ENCODE measurements around the gene MED29.
A peak's percentile ranks its signal among the peaks of the same experiment; 100 is the strongest.

Gene MED29

DNA sequence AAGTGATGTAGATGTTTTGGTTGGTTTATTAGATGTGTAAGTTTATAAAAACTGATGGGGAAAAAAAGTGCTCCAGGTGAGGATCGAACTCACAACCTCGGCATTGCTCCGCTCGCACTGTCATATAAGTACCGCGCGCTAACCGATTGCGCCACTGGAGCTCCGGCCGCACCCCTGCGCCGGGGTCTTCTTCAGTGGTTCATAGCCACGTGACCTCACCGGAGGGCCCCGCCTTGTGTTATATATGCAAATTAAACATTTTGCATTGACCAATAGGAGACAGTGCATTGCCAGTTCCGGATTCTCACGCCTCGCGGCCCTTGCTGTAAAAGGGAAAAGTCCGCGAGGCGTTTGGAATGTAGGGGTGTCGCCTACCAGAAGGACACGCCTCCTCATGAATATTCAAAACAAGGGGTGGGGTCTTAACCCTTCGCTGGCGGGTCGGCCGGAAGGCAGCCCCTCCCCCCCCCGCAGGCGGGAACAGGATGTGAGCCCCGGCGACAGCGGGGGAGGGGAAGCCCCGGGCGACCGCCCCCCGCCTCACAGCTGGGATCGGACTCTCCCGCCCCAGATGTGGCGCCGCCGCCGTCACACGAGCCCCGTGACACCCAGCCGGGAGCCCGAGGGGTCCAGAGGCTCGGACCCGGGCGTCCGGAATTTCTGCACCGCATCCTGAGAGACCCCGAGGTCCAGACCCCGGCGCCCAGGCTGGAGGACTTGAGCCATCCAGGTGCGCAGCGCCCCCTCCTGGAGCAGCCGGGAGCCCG is 21.1 kb downstream of the MED29 start, which contains the start of gene PLEKHG2:
Gene PLEKHG2 (plus strand): TSS at position 570 of the 767 bp plus-strand sequence. CDS start 1,418 bp downstream, outside the sequence.
- DNase-seq, result peak; percentile 97

GRCh38 chr19:39412867-39413271 is 21.7 kb downstream of the MED29 start:
- no peak for DNase-seq

DNA sequence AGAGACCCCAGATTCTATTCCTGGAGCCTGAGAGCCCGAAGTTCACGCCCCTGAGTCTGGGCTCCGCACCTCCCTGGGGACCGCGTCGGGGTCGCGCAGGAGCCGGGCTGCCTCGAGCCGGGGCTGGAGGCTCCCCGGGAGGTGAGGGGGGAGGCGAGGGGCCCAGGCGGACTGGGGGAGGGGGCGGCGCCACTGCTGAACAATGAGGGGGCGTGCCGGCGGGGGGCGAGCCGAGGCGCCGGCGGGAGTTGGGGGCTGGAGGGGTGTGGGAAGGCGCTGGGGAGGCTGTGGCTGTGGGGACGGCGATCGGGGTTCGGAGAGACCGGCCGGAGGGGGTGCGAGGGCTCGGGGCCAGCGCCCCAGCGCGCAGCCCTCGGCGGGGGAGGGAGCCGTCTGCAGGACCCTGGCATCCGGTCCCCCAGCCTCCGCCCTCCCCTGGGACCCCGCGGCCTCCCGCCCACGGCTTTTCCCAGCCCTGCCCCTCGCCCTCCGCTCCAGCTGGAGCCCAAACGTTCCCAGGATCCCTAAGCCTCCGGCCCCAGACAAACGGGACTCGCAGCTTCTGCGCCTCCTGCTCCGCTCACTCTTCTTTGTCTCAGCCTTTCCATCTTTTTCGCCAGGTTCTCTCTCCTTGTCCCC is 22.2 kb downstream of the MED29 start:
- no peak for DNase-seq

- DNase-seq, result no peak
Measured at GRCh38 chr19:39413911-39414608, 22.9 kb downstream of the MED29 start.

DNA sequence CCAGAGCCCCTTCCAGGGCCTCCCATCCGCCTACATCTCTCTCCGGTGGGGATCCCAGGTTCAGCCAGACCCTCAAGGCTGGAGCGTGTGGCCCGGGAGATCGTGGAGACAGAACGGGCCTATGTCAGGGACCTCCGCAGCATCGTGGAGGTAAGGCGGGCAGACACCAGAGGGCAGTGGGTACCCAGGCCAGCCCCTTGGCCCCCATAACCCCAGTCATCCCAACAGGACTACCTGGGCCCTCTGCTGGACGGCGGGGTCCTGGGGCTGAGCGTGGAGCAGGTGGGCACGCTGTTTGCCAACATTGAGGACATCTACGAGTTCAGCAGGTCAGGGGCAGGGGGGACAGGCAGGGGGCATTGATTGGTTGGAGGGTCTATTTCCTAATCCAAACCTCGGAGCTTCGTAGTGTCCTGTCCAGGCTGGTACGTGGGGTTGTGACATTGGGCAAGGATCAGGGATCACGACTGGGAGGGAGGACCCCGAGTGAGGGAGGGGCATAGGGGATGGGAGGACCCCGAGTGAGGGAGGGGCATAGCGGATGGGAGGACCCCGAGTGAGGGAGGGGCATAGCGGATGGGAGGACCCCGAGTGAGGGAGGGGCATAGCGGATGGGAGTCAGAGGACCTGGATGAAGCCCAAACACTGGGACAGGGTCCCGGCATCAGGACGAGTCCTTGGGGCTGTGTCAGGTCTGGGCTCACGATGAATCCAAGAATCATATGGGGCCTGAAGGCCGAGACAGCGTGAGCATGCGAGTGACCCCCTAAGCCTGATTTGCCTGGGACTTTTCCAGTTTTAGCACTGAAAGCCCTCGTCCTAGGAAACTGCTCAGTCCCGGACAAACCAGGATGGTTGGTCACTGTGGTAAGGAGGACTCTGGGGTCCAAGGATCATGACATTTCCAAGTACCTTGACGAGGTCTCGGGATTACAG is 24.2 kb downstream of the MED29 start:
- no peak for DNase-seq

DNA sequence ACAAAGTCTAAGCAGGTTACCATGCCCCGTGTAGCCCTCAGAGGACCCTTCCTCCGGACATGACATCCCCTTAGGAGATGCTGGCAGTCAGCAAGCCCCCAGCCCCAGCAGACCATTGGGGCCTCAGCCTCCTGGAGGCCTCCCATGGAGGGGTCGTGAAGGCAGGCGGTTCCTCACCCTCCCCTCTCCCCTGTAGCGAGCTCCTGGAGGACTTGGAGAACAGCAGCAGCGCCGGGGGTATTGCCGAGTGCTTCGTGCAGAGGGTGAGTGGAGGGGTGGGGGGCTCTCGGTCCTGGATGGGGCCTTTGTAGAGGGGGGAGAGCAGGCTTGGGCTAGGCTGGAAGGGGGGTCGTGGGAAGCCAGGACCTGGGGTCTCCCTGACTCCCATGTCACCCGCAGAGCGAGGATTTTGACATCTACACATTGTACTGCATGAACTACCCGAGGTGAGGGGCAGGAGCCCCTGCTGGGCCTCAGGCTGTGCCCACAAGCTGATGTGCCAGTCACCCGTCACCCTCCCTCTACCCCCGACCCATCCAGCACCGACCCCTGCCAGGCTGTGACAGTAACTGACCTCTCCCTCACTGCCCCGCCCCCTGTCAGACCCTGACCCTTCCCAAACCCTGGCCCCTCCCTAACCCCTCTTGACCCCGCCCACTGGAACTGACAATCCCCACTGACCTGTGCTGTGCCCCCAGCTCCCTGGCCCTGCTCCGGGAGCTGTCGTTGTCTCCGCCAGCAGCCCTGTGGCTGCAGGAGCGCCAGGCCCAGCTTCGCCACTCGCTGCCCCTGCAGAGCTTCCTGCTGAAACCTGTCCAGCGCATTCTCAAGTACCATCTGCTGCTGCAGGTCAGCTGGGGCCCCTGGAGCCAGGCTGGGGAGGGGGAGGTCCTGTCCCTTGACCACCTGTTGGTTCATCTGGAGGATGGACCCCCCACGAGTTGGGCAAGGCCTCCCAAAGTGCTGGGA is 25.3 kb downstream of the MED29 start:
- DNase-seq, result no peak

- DNase-seq, result no peak
Measured at GRCh38 chr19:39417463-39418181, 26.4 kb downstream of the MED29 start.

- DNase-seq, result no peak
Measured at GRCh38 chr19:39419003-39419402, 27.8 kb downstream of the MED29 start.

DNA sequence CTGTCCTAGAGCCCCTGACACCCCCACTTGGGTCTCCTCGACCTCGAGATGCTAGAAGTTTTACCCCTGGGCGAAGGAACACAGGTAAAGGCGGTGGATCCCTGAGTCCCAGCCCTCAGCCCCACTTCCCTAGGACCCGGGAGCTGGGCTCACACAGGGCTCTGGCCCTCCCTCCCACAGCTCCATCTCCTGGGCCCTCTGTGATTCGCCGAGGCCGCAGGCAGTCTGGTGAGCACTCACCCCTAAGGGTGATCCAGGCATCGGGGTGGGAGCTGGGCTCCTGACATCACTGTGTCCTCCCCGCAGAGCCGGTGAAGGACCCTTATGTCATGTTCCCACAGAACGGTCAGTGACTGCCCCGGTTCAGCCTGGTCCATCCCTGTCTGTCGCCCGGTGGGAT is 29.6 kb downstream of the MED29 start:
- DNase-seq, result no peak

DNA sequence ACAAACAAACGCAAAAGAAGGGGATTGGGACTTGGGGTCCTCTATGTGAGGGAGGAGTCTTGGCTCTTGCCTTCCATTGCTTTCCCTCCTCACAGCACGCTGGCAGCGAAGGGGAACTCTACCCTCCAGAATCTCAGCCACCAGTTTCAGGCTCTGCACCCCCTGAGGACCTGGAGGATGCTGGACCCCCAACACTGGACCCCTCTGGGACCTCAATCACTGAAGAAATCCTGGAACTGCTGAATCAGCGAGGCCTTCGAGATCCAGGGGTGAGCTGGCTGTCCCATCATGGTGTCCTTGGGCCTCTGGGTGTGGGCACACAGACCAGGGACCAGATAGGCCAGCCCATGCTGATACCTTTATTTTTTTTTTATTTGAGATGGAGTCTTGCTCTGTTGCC is 30.8 kb downstream of the MED29 start:
- DNase-seq, result no peak

DNA sequence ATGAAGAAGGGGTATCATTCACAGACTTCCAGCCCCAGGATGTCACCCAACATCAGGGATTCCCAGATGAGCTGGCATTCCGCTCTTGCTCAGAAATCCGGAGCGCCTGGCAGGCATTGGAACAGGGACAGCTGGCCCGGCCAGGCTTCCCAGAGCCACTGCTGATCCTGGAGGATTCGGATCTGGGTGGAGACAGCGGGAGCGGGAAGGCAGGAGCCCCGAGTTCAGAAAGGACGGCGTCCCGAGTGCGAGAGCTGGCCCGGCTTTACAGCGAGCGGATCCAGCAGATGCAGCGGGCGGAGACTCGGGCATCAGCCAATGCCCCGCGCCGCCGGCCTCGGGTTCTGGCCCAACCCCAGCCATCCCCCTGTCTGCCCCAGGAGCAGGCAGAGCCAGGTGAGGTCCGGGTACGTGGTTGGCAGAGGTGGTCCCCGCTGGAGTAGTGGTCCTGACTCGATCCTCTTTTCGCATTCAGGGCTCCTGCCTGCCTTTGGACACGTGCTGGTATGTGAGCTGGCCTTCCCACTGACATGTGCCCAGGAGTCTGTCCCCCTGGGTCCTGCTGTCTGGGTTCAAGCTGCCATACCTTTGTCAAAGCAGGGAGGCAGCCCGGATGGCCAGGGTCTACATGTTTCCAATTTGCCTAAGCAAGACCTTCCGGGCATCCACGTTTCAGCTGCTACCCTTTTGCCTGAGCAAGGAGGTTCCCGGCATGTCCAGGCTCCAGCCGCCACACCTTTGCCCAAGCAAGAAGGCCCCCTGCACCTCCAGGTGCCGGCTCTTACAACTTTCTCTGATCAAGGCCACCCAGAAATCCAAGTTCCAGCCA is 32.3 kb downstream of the MED29 start:
- DNase-seq, result no peak

DNA sequence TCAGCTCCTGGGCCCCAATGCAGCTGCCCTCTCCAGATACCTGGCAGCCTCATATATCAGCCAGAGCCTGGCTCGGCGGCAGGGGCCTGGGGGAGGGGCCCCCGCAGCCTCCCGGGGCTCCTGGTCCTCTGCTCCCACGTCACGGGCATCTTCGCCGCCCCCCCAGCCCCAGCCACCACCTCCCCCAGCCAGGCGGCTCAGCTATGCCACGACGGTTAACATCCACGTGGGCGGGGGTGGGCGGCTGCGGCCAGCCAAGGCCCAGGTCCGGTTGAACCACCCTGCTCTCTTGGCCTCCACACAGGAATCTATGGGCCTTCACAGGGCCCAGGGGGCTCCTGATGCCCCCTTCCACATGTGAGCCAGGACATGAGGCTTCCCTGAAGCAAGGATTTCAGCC is 33.8 kb downstream of the MED29 start:
- DNase-seq, result no peak

- no peak for DNase-seq
Measured at GRCh38 chr19:39425744-39426143, 34.6 kb downstream of the MED29 start.

DNA sequence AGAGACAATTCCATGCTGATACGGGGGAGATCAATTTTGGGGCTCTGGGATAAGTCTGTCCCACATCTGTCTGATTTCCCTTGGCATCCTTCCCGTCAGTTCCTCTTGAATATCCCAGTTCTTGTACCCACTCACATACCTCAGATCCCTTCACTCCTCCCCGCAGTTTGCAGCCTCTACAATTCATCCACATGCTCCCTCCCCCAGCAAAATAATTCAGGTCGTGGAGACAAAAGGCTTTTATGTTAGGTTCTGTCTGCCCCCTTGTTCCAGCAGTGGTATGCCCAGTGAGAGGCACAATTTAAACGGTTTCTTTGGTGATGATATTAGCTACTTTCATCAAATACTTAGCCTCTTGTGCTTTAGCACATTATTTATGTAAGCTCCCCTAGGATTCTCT is 35.0 kb downstream of the MED29 start:
- DNase-seq, result no peak

- DNase-seq, result no peak
Measured at GRCh38 chr19:39427707-39428106, 36.5 kb downstream of the MED29 start.

GRCh38 chr19:39428283-39429112 is 37.3 kb downstream of the MED29 start:
- DNase-seq, result no peak

- no peak for DNase-seq
Measured at GRCh38 chr19:39430675-39431593, 39.8 kb downstream of the MED29 start.

DNA sequence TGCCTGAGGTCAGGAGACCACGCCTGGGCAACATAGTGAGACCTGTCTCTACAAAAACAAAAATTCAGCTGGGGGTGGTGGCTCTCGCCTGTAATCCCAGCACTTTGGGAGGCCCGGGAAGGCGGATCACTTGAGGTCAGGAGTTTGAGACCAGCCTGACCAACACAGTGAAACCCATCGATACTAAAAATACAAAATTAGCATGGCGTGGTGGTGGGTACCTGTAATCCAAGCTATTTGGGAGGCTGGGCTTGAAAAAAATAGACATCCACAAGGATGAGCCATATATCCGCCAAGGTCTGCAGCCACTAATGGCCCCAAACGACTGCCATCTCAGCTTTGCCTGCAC is 41.5 kb downstream of the MED29 start:
- DNase-seq, result no peak

Measured in activated T-cell treated with anti-CD3 and anti-CD28 coated beads for 4 hours (primary cell).